K562 (cell line): Measurements from ENCODE around the gene SRRT. TPM values are rescaled to one million over a fixed set of nuclear protein-coding genes. Genes with fewer than 3 reads are reported as not detected.
A peak's percentile ranks its signal among the peaks of the same experiment; 100 is the strongest.

Experiments used
- ATF2 ChIP-seq: sonication (generic); formaldehyde crosslinking; IDR thresholded peaks from 2 replicates; pipeline ENCODE4 v1.8.1; 2022; ENCODE audit warnings: missing genetic modification reagents
- BCOR ChIP-seq: fragments of 450-650 bp; IDR thresholded peaks from 2 replicates; pipeline ENCODE4 v1.6.1; 2016
- BRD4 ChIP-seq: fragments of 200-600 bp; sonication (generic); IDR thresholded peaks from 2 replicates; pipeline ENCODE4 v1.6.1; 2017; ENCODE audit warnings: inconsistent platforms
- CGGBP1 ChIP-seq: fragments of 250-450 bp; sonication (Bioruptor Pico); IDR thresholded peaks from 2 replicates; pipeline ENCODE4 v1.9.0; 2021; ENCODE audit warnings: mild to moderate bottlenecking
- E2F1 ChIP-seq: sonication (generic); formaldehyde crosslinking; IDR thresholded peaks from 2 replicates; pipeline ENCODE4 v1.8.1; 2023; ENCODE audit warnings: mild to moderate bottlenecking, missing genetic modification reagents, moderate library complexity
- ETS2 ChIP-seq: IDR thresholded peaks from 2 replicates; pipeline ENCODE4 v1.6.1; 2016; ENCODE audit warnings: borderline replicate concordance, missing genetic modification characterization, mild to moderate bottlenecking, moderate library complexity, missing compliant biosample characterization; ENCODE audit not compliant: poor library complexity, severe bottlenecking
- GTF3C2 ChIP-seq: IDR thresholded peaks from 3 replicates; pipeline ENCODE4 v1.6.1; 2011; ENCODE audit warnings: borderline replicate concordance, mild to moderate bottlenecking, moderate library complexity; ENCODE audit not compliant: insufficient read length; ENCODE audit errors: extremely low read depth
- MCM7 ChIP-seq, 2 experiments: fragments of 450-650 bp; IDR thresholded peaks; 2 replicates each; pipeline ENCODE4 v1.6.1; 2016 to 2018
- NRF1 ChIP-seq, 2 experiments: fragments of 450-650 bp; IDR thresholded peaks in 1 of 2; conservative IDR thresholded peaks in 1 of 2; 2 replicates each; pipeline ENCODE4 v1.6.1; 2014; ENCODE audit warnings: mild to moderate bottlenecking in 2 of 2
- PURB ChIP-seq: sonication (generic); formaldehyde crosslinking; IDR thresholded peaks from 2 replicates; pipeline ENCODE4 v1.9.0; 2021; ENCODE audit warnings: low read depth, mild to moderate bottlenecking, missing genetic modification reagents
- RBM34 ChIP-seq: fragments of 200-400 bp; formaldehyde crosslinking; IDR thresholded peaks from 2 replicates; pipeline ENCODE4 v1.6.1; 2018; ENCODE audit warnings: low read length, borderline replicate concordance; ENCODE audit not compliant: insufficient read depth
- SIN3A ChIP-seq, 2 experiments: fragments of 150-350 bp in 1 of 2; IDR thresholded peaks; 2 replicates each; pipeline ENCODE4 v1.6.1; 2011 to 2016; ENCODE audit warnings: borderline replicate concordance in 2 of 2, low read depth in 2 of 2, low read length in 2 of 2, mild to moderate bottlenecking in 2 of 2, moderate library complexity in 2 of 2; ENCODE audit not compliant: control insufficient read depth in 1 of 2
- SMAD2 ChIP-seq: fragments of 150-350 bp; IDR thresholded peaks from 2 replicates; pipeline ENCODE4 v1.6.1; 2014; ENCODE audit warnings: low read depth, mild to moderate bottlenecking, low read length
- SMARCE1 ChIP-seq: fragments of 450-650 bp; IDR thresholded peaks from 2 replicates; pipeline ENCODE4 v1.7.1; 2016; ENCODE audit warnings: mild to moderate bottlenecking
- TCF3 ChIP-seq: sonication (generic); formaldehyde crosslinking; IDR thresholded peaks from 2 replicates; pipeline ENCODE4 v1.4.0; 2020; ENCODE audit warnings: mild to moderate bottlenecking, missing genetic modification reagents
- ZFPM2 ChIP-seq: fragments of 250-450 bp; sonication (Bioruptor Pico); IDR thresholded peaks from 2 replicates; pipeline ENCODE4 v1.5.1; 2022; ENCODE audit warnings: mild to moderate bottlenecking
- ZNF224 ChIP-seq: sonication (generic); formaldehyde crosslinking; IDR thresholded peaks from 2 replicates; pipeline ENCODE4 v1.8.0; 2022; ENCODE audit warnings: mild to moderate bottlenecking, missing genetic modification reagents
- ZNF274 ChIP-seq: IDR thresholded peaks from 2 replicates; pipeline ENCODE4 v1.6.1; 2011; ENCODE audit warnings: low read depth, mild to moderate bottlenecking, low read length, moderate library complexity, borderline replicate concordance
- ZNF395 ChIP-seq: fragments of 200-800 bp; sonication (Bioruptor generic); IDR thresholded peaks from 2 replicates; pipeline ENCODE4 v1.6.1; 2017; ENCODE audit warnings: missing genetic modification characterization, missing compliant biosample characterization
- ZNF436 ChIP-seq: fragments of 250-450, 450-650 bp; sonication (Bioruptor Pico); formaldehyde crosslinking; IDR thresholded peaks from 2 replicates; pipeline ENCODE4 v1.7.0; 2020; ENCODE audit warnings: mild to moderate bottlenecking
- polyA plus RNA-seq, 8 experiments: library from polyadenylated mRNA; depleted of rRNA in 4 of 8; stranded (reverse) in 5 of 8; unstranded in 3 of 8; fragments of >200 nt; fragmentation: Nextera tagmentation in 2 of 8; fragmentation: Illumina TruSeq in 1 of 8; extraction: Ambion mirVana in 2 of 8; extraction: Trizol in 1 of 8; gene quantifications; 2 replicates each; pipeline versions ENCODE4 v1.2.1 to v1.2.3, GENCODE V29; 2011 to 2014; ENCODE audit warnings: inconsistent platforms in 1 of 8, missing spikeins in 1 of 8
- total RNA-seq, 7 experiments: library from RNA; depleted of rRNA in 6 of 7; stranded (reverse); fragments of >200 nt in 6 of 7; fragmentation: Illumina TruSeq in 2 of 7; extraction: Trizol in 2 of 7; gene quantifications; 2 replicates each; pipeline versions ENCODE4 v1.2.1 to v1.2.3, GENCODE V29; 2011 to 2021; ENCODE audit warnings: low replicate concordance in 1 of 7

Gene SRRT
- total and polyA plus RNA-seq, 9 of the 15 experiments (the other 6 are each of a cell fraction or from before 2014, with no cell fraction given) = 10.3 to 263 (median 84.4) TPM

- TF ChIP-seq BCOR (peak; percentile 53; the same call in 1 of the 2 replicates), PURB (no peak), BRD4 (no peak), ATF2 (CRISPR knock-in tag) (no peak), E2F1 (CRISPR knock-in tag) (peak; percentile 85), ZFPM2 (CRISPR knock-in tag) (no peak), ZNF395 (CRISPR knock-in tag) (peak; percentile 68; the same call in 1 of the 2 replicates), TCF3 (peak; percentile 21; the same call in 1 of the 2 replicates), ZNF274 (no peak), SIN3A (IDR thresholded peaks at IDR 0.05; ENCODE audit: borderline replicate concordance in 2 of 2, control insufficient read depth in 1 of 2, low read depth in 2 of 2, low read length in 2 of 2) (peak in 1 of 2 experiments; percentile 57; a peak in 1 of 4 replicates), ZNF436 (CRISPR knock-in tag) (no peak), ETS2 (tag) (no peak), GTF3C2 (peak; percentile 72), ZNF224 (CRISPR knock-in tag) (no peak), MCM7 (IDR thresholded peaks at IDR 0.05) (no peak), SMARCE1 (peak; percentile 61), RBM34 (no peak), SMAD2 (no peak), NRF1 (conservative IDR thresholded peaks at IDR 0.05 in 1 of 2, IDR thresholded peaks at IDR 0.05 in 1 of 2) (peak; percentile 70 to 74), CGGBP1 (no peak)
These were observed 37.6 kb upstream of the SRRT start (continued) for GRCh38 chr7:100837099-100837836.
